ENCODE data around the gene DPEP1.

DPEP1 gene

GRCh38 chr16:89686520-89687091, 73.2 kb downstream of the DPEP1 start, which contains the start of gene CDK10:
CDK10 (plus strand) TSS chr16:89686689; CDS start chr16:89686711, 22 bp downstream.
- Histone ChIP-seq H3K4me1 (ENCODE audit: control insufficient read depth in 2 of 2, insufficient read depth in 2 of 2, low read length in 2 of 2) (peaks cover 15 to 16% of the 10 kb centered on the region in 2 donors), H3K4me3 (ENCODE audit: low read length in 2 of 2) (peak within 1 kb of the TSS; percentile 77 to 89), H3K9me3 (ENCODE audit: control insufficient read depth in 2 of 2, low read length in 2 of 2) (no peaks in the 10 kb centered on the region), H3K27me3 (ENCODE audit: control insufficient read depth in 2 of 2, insufficient read depth in 2 of 2, low read length in 2 of 2) (no peaks in the 10 kb centered on the region), H3K9ac (ENCODE audit: low read depth in 1 of 2, low read length in 2 of 2) (peak within 1 kb of the TSS; percentile 66 to 88), H3K36me3 (ENCODE audit: control insufficient read depth in 2 of 2, insufficient read depth in 2 of 2, low read length in 2 of 2) (peaks cover 17 to 20% of the 10 kb centered on the region in 2 donors), H3K27ac (ENCODE audit: low read depth in 2 of 2, low read length in 2 of 2) (peak within 1 kb of the TSS; percentile 85 to 93)

- H3K4me3 ChIP-seq (ENCODE audit: low read length in 2 of 2) = peak overlapping the region; percentile 77 to 89
- peak overlapping the region; percentile 65 to 66 for H3K9ac ChIP-seq (ENCODE audit: low read depth in 1 of 2, low read length in 2 of 2)
- H3K9me3 ChIP-seq (ENCODE audit: control insufficient read depth in 2 of 2, low read length in 2 of 2) = no peaks in the 10 kb centered on the region
- peaks cover 15 to 16% of the 10 kb centered on the region in 2 donors for H3K4me1 ChIP-seq (ENCODE audit: control insufficient read depth in 2 of 2, insufficient read depth in 2 of 2, low read length in 2 of 2)
- peak overlapping the region; percentile 85 to 93 for H3K27ac ChIP-seq (ENCODE audit: low read depth in 2 of 2, low read length in 2 of 2)
- H3K27me3 ChIP-seq (ENCODE audit: control insufficient read depth in 2 of 2, insufficient read depth in 2 of 2, low read length in 2 of 2) = no peaks in the 10 kb centered on the region
- peaks cover 20 to 25% of the 10 kb centered on the region in 2 donors for H3K36me3 ChIP-seq (ENCODE audit: control insufficient read depth in 2 of 2, insufficient read depth in 2 of 2, low read length in 2 of 2)
Measured at GRCh38 chr16:89687092-89687940, 73.9 kb downstream of the DPEP1 start.
